HG02938 (cell line): Measurements from ENCODE around the gene MRPL28.
A peak's percentile ranks its signal among the peaks of the same experiment; 100 is the strongest.
"Not testable (repeated sequence)": the region's sequence is repeated elsewhere in the genome, so short reads cannot be mapped to it uniquely, and the experiment has no call there.

Experiments
- ATAC-seq: cut with Tn5 transposase; IDR thresholded peaks from one replicate; pipeline ENCODE4 v1.9.1; 2021; ENCODE audit warnings: mild to moderate bottlenecking, moderate library complexity; ENCODE audit not compliant: unreplicated experiment

The MRPL28 gene

GRCh38 chr16:360698-361336 lies 9.5 kb downstream of the MRPL28 start:
- no peak for ATAC-seq

GRCh38 chr16:359871-360697 lies 10.3 kb downstream of the MRPL28 start:
- no peak for ATAC-seq

GRCh38 chr16:359067-359763 lies 11.1 kb downstream of the MRPL28 start:
- no peak for ATAC-seq

GRCh38 chr16:356741-357140 lies 13.6 kb downstream of the MRPL28 start:
- ATAC-seq, result no peak

- no peak for ATAC-seq
Observed at GRCh38 chr16:354971-355461, 15.3 kb downstream of the MRPL28 start.

- ATAC-seq, result no peak
Observed at GRCh38 chr16:354291-354881, 16.0 kb downstream of the MRPL28 start.

GRCh38 chr16:353404-354290 lies 16.7 kb downstream of the MRPL28 start:
- ATAC-seq, result no peak

- no peak for ATAC-seq
Observed at GRCh38 chr16:352547-353403, 17.6 kb downstream of the MRPL28 start, which contains the start of gene AXIN1. AXIN1 (minus strand) TSS chr16:352723; CDS start chr16:347025, 5,698 bp downstream.

- no peak for ATAC-seq
Observed at GRCh38 chr16:351804-352520, 18.4 kb downstream of the MRPL28 start.

GRCh38 chr16:350203-350602 lies 20.1 kb downstream of the MRPL28 start:
- ATAC-seq, result no peak

- peak; percentile 28 for ATAC-seq
Observed at GRCh38 chr16:349211-349610, 21.1 kb downstream of the MRPL28 start.

GRCh38 chr16:348495-348894 lies 21.8 kb downstream of the MRPL28 start:
- ATAC-seq, result not testable (repeated sequence)

- ATAC-seq, result no peak
Observed at GRCh38 chr16:347203-347602, 23.1 kb downstream of the MRPL28 start.

GRCh38 chr16:346587-346986 lies 23.8 kb downstream of the MRPL28 start:
- ATAC-seq, result no peak

- ATAC-seq, result no peak
Observed at GRCh38 chr16:345772-346171, 24.6 kb downstream of the MRPL28 start.

- ATAC-seq, result no peak
Observed at GRCh38 chr16:342455-343213, 27.7 kb downstream of the MRPL28 start.

GRCh38 chr16:341974-342336 lies 28.4 kb downstream of the MRPL28 start:
- ATAC-seq, result not testable (repeated sequence)
